ENCODE results near the gene B4GALNT1. TPM values are rescaled to one million over a fixed set of nuclear protein-coding genes. Genes with fewer than 3 reads are reported as not detected.

The B4GALNT1 gene
- total RNA-seq, 2 donors from 2014 or later, result 0.78 TPM; not detected in 1

DNA sequence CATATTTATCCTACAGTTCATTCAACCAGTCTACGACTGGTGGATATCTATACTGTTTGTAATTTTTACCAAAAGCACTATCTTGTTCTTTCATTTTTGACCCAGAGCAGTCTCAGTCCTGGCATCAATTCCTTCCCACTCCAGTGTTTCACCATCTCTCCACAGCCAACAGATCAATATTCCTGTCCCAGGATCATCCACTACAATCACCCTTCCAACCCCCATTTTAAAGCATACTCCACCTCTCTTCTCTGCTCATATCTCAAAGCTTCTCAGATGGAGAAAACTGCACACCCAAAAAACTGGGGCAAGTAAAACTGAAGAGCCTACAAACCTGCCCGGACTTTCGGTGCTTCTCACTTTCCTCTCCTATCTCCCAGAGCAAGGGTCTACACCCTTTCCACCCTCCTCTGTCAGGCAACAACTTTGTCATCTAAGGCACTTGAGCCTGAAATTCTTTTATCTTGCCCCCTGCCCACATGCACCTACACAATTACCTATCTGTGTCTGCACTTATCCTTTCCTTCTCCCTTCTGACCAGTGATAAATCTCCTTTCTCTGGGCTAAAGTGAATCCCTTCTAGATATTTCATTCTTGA lies 46.1 kb downstream of the B4GALNT1 start:
- no peaks in the 10 kb centered on the region for H3K9me3 ChIP-seq
- intact Hi-C loops (cut with DNase I), result no loop called here
- TF ChIP-seq POLR2A (IDR thresholded peaks at IDR 0.05), result no peak
- TF ChIP-seq, protein P1, sequence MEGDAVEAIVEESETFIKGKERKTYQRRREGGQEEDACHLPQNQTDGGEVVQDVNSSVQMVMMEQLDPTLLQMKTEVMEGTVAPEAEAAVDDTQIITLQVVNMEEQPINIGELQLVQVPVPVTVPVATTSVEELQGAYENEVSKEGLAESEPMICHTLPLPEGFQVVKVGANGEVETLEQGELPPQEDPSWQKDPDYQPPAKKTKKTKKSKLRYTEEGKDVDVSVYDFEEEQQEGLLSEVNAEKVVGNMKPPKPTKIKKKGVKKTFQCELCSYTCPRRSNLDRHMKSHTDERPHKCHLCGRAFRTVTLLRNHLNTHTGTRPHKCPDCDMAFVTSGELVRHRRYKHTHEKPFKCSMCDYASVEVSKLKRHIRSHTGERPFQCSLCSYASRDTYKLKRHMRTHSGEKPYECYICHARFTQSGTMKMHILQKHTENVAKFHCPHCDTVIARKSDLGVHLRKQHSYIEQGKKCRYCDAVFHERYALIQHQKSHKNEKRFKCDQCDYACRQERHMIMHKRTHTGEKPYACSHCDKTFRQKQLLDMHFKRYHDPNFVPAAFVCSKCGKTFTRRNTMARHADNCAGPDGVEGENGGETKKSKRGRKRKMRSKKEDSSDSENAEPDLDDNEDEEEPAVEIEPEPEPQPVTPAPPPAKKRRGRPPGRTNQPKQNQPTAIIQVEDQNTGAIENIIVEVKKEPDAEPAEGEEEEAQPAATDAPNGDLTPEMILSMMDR (IDR thresholded peaks at IDR 0.05), result no peak

DNA sequence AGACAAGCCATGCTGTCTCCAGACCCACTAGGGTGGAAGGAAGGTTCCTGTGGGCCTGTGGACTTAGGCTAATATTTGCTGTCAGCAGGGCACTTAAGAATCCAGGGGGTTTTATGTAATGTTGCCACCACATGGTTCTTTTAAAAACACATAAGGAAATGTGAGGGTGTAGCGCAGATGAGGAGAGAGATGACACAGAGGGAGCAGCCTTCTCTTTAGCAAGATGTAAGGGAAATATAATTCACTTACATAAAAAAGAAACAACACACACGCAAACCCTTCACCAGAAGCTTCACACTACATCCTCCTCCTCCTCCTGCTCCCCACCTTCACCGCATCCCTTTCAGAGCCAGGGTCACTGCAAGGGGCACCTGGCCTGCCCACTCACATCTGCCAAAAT lies 46.9 kb downstream of the B4GALNT1 start:
- H3K36me3 ChIP-seq (replicated peaks in 1 of 2; ENCODE audit: insufficient read depth in 1 of 2, low read depth in 2 of 2), result no peaks in the 10 kb centered on the region
- H3K9me3 ChIP-seq, result no peaks in the 10 kb centered on the region
- TF ChIP-seq POLR2A (IDR thresholded peaks at IDR 0.05), result no peak
- TF ChIP-seq, protein P1 (IDR thresholded peaks at IDR 0.05), result no peak
- DNase-seq (no peak), ATAC-seq (no peak)
- intact Hi-C loops (cut with DNase I), result no loop called here
- H3K27me3 ChIP-seq, result no peaks in the 10 kb centered on the region
- no peak overlapping the region for H3K4me3 ChIP-seq
- peaks cover 6% of the 10 kb centered on the region for H3K4me1 ChIP-seq
- no peak overlapping the region for H3K27ac ChIP-seq
- 74 to 86% methylated on average over 3 of the region's 3 CpGs for WGBS, 2 donors

More for the DNA sequence above, 46.1 kb downstream of the B4GALNT1 start:
- Histone ChIP-seq H3K27ac (no peak overlapping the region), H3K36me3 (replicated peaks in 1 of 2; ENCODE audit: insufficient read depth in 1 of 2, low read depth in 2 of 2) (no peaks in the 10 kb centered on the region), H3K4me1 (peaks cover 9% of the 10 kb centered on the region), H3K4me3 (no peak overlapping the region), H3K27me3 (no peaks in the 10 kb centered on the region)
- DNase-seq, result no peak
- 69 to 77% methylated on average over 3 of the region's 3 CpGs for WGBS, 2 donors
- no peak for ATAC-seq

DNA sequence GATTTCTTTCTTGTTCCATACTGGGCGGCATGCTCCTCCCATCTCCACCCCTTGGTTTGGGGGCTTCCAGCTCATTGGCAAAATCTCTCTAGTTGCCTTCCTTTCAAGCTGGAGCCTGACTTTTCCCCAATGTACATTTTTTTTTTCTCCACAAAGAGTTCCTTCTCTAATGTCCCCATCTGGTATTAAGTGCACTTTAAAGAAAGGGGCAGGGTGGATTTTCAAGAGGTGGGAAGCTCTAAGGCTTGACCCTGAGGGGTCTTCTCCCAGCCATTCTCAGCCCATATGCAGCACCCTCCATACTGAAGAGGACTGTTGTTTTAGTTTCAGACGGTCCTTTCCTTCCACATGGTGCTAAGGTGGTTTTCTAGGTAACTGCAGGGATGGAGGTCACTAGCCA lies 47.8 kb downstream of the B4GALNT1 start:
- Histone ChIP-seq H3K27me3 (no peaks in the 10 kb centered on the region), H3K27ac (no peak overlapping the region), H3K9me3 (no peaks in the 10 kb centered on the region), H3K36me3 (replicated peaks in 1 of 2; ENCODE audit: insufficient read depth in 1 of 2, low read depth in 2 of 2) (no peaks in the 10 kb centered on the region), H3K4me1 (peaks cover under 1% of the 10 kb centered on the region), H3K4me3 (no peak overlapping the region)
- 66 to 82% methylated on average over 2 of the region's 2 CpGs for WGBS, 2 donors
- ATAC-seq (no peak), DNase-seq (no peak)
- TF ChIP-seq, protein P1 (IDR thresholded peaks at IDR 0.05), result no peak
- TF ChIP-seq POLR2A (IDR thresholded peaks at IDR 0.05), result no peak
- intact Hi-C loops (cut with DNase I), result no loop called here

DNA sequence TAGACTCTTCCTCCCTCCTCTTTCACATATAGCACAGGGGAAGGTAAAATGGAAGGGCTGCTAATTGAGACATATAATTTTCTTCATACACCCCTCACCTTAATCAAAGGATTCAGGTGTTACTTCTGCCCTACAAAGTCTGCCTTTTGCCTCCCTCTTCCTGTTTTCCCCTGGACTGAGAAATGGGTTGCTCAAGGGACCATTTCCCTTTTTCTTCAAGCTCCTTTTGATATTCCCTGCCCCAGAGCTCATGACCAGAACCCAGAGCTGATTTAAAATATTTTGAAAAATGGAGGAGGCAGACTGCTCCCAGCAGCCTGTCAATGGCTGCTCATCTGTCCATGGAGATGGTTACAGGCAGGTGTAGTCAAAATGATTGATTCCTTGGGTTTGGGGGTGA lies 48.3 kb downstream of the B4GALNT1 start:
- H3K4me3 ChIP-seq, result no peak overlapping the region
- H3K27ac ChIP-seq, result no peak overlapping the region
- TF ChIP-seq, protein P1 (IDR thresholded peaks at IDR 0.05), result no peak
- no peak for TF ChIP-seq POLR2A (IDR thresholded peaks at IDR 0.05)
- H3K36me3 ChIP-seq (replicated peaks in 1 of 2; ENCODE audit: insufficient read depth in 1 of 2, low read depth in 2 of 2), result no peaks in the 10 kb centered on the region
- ATAC-seq, result no peak
- H3K9me3 ChIP-seq, result no peaks in the 10 kb centered on the region
- no peaks in the 10 kb centered on the region for H3K27me3 ChIP-seq
- intact Hi-C loops (cut with DNase I), result no loop called here
- DNase-seq, result no peak
- H3K4me1 ChIP-seq, result no peaks in the 10 kb centered on the region

DNA sequence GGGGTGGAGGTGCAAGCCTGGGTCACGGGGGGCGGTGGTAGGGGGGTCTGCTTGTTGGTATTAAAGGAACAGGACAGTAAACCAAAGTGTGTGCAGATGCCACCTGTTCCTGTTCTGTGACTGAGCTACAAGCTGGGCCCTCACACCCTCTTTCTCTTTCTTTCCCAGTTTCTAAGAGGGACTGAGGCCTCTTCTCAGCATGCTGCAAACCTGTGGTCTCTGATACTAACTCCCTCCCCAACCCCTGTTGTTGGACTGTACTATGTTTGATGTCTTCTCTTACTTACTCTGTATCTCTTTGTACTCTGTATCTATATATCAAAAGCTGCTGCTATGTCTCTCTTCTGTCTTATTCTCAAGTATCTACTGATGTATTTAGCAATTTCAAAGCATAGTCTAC lies 49.0 kb downstream of the B4GALNT1 start:
- no peak for ATAC-seq

More for the DNA sequence above, 49.0 kb downstream of the B4GALNT1 start:
- no peaks in the 10 kb centered on the region for H3K36me3 ChIP-seq (replicated peaks in 1 of 2; ENCODE audit: insufficient read depth in 1 of 2, low read depth in 2 of 2)
- no peak overlapping the region for H3K4me3 ChIP-seq
- WGBS, 2 donors, result 100% methylated on average over 2 of the region's 2 CpGs
- intact Hi-C loops (cut with DNase I), result no loop called here
- no peak for TF ChIP-seq POLR2A (IDR thresholded peaks at IDR 0.05)
- TF ChIP-seq, protein P1 (IDR thresholded peaks at IDR 0.05), result no peak
- no peaks in the 10 kb centered on the region for H3K4me1 ChIP-seq
- no peaks in the 10 kb centered on the region for H3K27me3 ChIP-seq
- DNase-seq, result no peak
- H3K27ac ChIP-seq, result no peak overlapping the region
- H3K9me3 ChIP-seq, result no peaks in the 10 kb centered on the region

Data from body of pancreas (tissue), 4 donors.